ENCODE results near the gene HINT1. TPM values are rescaled to one million over a fixed set of nuclear protein-coding genes. Genes with fewer than 3 reads are reported as not detected.
"Not testable (repeated sequence)": the region's sequence is repeated elsewhere in the genome, so short reads cannot be mapped to it uniquely, and the experiment has no call there.

Gene HINT1
- total RNA-seq, 1 experiment from 2014 or later: 393 TPM

DNA sequence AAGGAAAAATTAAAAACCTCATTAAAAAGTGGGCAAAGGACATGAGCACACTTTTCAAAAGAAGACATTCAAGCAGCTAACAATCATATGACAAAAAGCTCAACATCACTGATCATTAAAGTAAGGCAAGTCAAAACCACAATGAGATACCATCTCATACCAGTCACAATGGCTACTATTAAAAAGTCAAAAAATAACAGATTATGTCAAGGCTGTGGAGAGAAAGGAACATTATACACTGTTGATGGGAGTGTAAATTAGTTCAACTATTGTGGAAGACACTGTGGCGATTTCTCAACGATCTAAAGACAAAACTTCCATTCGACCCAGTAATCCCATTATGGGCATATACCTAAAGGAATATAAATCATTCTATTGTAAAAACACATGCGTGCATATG lies 35.8 kb downstream of the HINT1 start:
- no peak overlapping the region for H3K4me3 ChIP-seq (ENCODE audit: low read depth, low read length, poor library complexity, severe bottlenecking)
- TF ChIP-seq EZH2 (IDR thresholded peaks at IDR 0.05; ENCODE audit: borderline replicate concordance, low read depth, low read length, poor library complexity, severe bottlenecking) (no peak), CTCF (conservative IDR thresholded peaks at IDR 0.05; ENCODE audit: low read depth, low read length) (no peak)
- ChIA-PET CTCF (no interaction called here), POLR2A (ENCODE audit: low non-redundant PET) (interaction anchor here (0.6 kb wide), 1 partner anchor 16 kb away, joined by 3 read pairs; no protein-coding TSS in a partner anchor)
- no TSS peak for BruUV-seq (replicated peaks)
- H3K4me1 ChIP-seq (ENCODE audit: insufficient read depth, low read length, poor library complexity, severe bottlenecking): no peaks in the 10 kb centered on the region
- H3K36me3 ChIP-seq (ENCODE audit: insufficient read depth, low read length, poor library complexity, severe bottlenecking): no peaks in the 10 kb centered on the region
- H3K27me3 ChIP-seq (replicated peaks; ENCODE audit: insufficient read depth, low read depth, low read length, poor library complexity): no peaks in the 10 kb centered on the region
- H3K27ac ChIP-seq (ENCODE audit: low read depth, low read length, poor library complexity, severe bottlenecking): no peak overlapping the region
- DNase-seq (ENCODE audit: low spot score): no peak
- H3K9me3 ChIP-seq (ENCODE audit: low read depth, low read length, poor library complexity, severe bottlenecking): no peaks in the 10 kb centered on the region
- intact Hi-C loops (cut with micrococcal nuclease; ENCODE audit: unreplicated experiment): no loop called here

DNA sequence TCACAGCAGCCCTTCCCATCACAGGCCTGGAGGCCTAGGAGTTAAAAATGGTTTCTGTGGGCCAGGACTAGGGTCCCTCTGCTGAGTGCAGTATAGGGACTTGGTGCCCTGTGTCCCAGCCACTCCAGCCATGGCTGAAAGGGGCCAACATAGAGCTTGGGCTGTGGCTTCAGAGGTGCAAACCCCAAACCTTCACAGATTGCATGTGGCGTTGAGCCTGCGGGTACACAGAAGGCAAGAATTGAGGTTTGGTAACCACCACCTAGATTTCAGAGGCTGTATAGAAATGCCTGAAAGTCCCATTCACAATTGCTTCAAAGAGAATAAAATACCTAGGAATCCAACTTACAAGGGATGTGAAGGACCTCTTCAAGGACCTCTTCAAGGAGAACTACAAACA lies 37.8 kb downstream of the HINT1 start:
- CTCF ChIA-PET; POLR2A ChIA-PET (ENCODE audit: low non-redundant PET); BruUV-seq (replicated peaks): not testable (repeated sequence)

DNA sequence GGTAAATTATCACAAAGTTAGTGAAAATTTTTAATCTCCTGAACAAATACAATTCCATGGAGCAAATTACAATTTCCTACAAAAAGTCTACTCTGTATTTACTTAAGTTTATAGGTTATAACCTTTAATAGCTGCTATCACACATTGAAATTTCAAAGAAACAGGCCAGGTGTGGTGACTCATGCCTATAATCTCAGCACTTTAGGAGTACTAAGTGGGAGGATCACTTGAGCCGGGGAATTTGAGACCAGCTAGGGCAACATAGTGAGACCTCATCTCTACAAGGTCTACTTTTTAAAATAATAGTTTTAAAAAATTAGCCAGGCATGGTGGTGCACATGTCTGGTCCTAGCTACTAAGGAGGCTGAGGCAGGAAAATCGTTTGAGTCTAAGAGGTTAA lies 50.3 kb downstream of the HINT1 start:
- H3K36me3 ChIP-seq (ENCODE audit: insufficient read depth, low read length, poor library complexity, severe bottlenecking): no peaks in the 10 kb centered on the region
- no peak overlapping the region for H3K27ac ChIP-seq (ENCODE audit: low read depth, low read length, poor library complexity, severe bottlenecking)
- POLR2A ChIA-PET (ENCODE audit: low non-redundant PET): no interaction called here
- H3K27me3 ChIP-seq (replicated peaks; ENCODE audit: insufficient read depth, low read depth, low read length, poor library complexity): peaks cover 4% of the 10 kb centered on the region
- H3K4me3 ChIP-seq (ENCODE audit: low read depth, low read length, poor library complexity, severe bottlenecking): no peak overlapping the region
- no TSS peak for BruUV-seq (replicated peaks)
- DNase-seq (ENCODE audit: low spot score): no peak
- H3K9me3 ChIP-seq (ENCODE audit: low read depth, low read length, poor library complexity, severe bottlenecking): no peaks in the 10 kb centered on the region
- no peaks in the 10 kb centered on the region for H3K4me1 ChIP-seq (ENCODE audit: insufficient read depth, low read length, poor library complexity, severe bottlenecking)
- CTCF ChIA-PET: no interaction called here
- no peak for TF ChIP-seq CTCF (conservative IDR thresholded peaks at IDR 0.05; ENCODE audit: low read depth, low read length)
- no peak for TF ChIP-seq EZH2 (IDR thresholded peaks at IDR 0.05; ENCODE audit: borderline replicate concordance, low read depth, low read length, poor library complexity, severe bottlenecking)
- intact Hi-C loops (cut with micrococcal nuclease; ENCODE audit: unreplicated experiment): loop anchor here (5.0 kb wide), 1 partner anchor 303 kb away; no protein-coding TSS in a partner anchor

More for the DNA sequence above, 37.8 kb downstream of the HINT1 start:
- H3K4me3 ChIP-seq (ENCODE audit: low read depth, low read length, poor library complexity, severe bottlenecking); H3K4me1 ChIP-seq (ENCODE audit: insufficient read depth, low read length, poor library complexity, severe bottlenecking); H3K27ac ChIP-seq (ENCODE audit: low read depth, low read length, poor library complexity, severe bottlenecking); H3K36me3 ChIP-seq (ENCODE audit: insufficient read depth, low read length, poor library complexity, severe bottlenecking); DNase-seq (ENCODE audit: low spot score); intact Hi-C loops (cut with micrococcal nuclease; ENCODE audit: unreplicated experiment); H3K9me3 ChIP-seq (ENCODE audit: low read depth, low read length, poor library complexity, severe bottlenecking); H3K27me3 ChIP-seq (replicated peaks; ENCODE audit: insufficient read depth, low read depth, low read length, poor library complexity): not testable (repeated sequence)

GRCh38 chr5:131112424-131112823 lies 52.6 kb downstream of the HINT1 start:
- DNase-seq (ENCODE audit: low spot score): no peak
- POLR2A ChIA-PET (ENCODE audit: low non-redundant PET): interaction anchor here (0.7 kb wide), 1 partner anchor 17 kb away, joined by 3 read pairs; no protein-coding TSS in a partner anchor

More at GRCh38 chr5:131112424-131112823, 52.6 kb downstream of the HINT1 start:
- intact Hi-C loops (cut with micrococcal nuclease; ENCODE audit: unreplicated experiment): loop anchor here (5.0 kb wide), 1 partner anchor 305 kb away; no protein-coding TSS in a partner anchor
- H3K4me3 ChIP-seq (ENCODE audit: low read depth, low read length, poor library complexity, severe bottlenecking): no peak overlapping the region
- BruUV-seq (replicated peaks): no TSS peak
- H3K27ac ChIP-seq (ENCODE audit: low read depth, low read length, poor library complexity, severe bottlenecking): no peak overlapping the region
- CTCF ChIA-PET: interaction anchor here (1.3 to 1.7 kb wide), 2 partner anchors 241 to 270 kb away, joined by 4 to 5 read pairs; no protein-coding TSS in a partner anchor
- peaks cover 5% of the 10 kb centered on the region for H3K27me3 ChIP-seq (replicated peaks; ENCODE audit: insufficient read depth, low read depth, low read length, poor library complexity)
- H3K36me3 ChIP-seq (ENCODE audit: insufficient read depth, low read length, poor library complexity, severe bottlenecking): no peaks in the 10 kb centered on the region
- TF ChIP-seq CTCF (conservative IDR thresholded peaks at IDR 0.05; ENCODE audit: low read depth, low read length) (no peak), EZH2 (IDR thresholded peaks at IDR 0.05; ENCODE audit: borderline replicate concordance, low read depth, low read length, poor library complexity, severe bottlenecking) (no peak)
- H3K4me1 ChIP-seq (ENCODE audit: insufficient read depth, low read length, poor library complexity, severe bottlenecking): no peaks in the 10 kb centered on the region
- no peaks in the 10 kb centered on the region for H3K9me3 ChIP-seq (ENCODE audit: low read depth, low read length, poor library complexity, severe bottlenecking)
